ENCODE results near the gene SLC22A23.

GRCh38 chr6:3455147-3455568 is 1.7 kb downstream of the SLC22A23 start:
- TF ChIP-seq CTCF (conservative IDR thresholded peaks at IDR 0.05 in 1 of 2, IDR thresholded peaks at IDR 0.05 in 1 of 2; ENCODE audit: extremely low read depth in 1 of 2, insufficient read depth in 1 of 2, low read depth in 1 of 2, low read length in 2 of 2) (no peak), EZH2 (IDR thresholded peaks at IDR 0.05; ENCODE audit: borderline replicate concordance, low read length) (no peak)

All from mammary epithelial cell (primary cell).